ENCODE data around the gene ATIC. TPM values are rescaled to one million over a fixed set of nuclear protein-coding genes. Genes with fewer than 3 reads are reported as not detected.

ATIC gene
- total and polyA plus RNA-seq, 2 donors from 2014 or later = 75.9 to 101 TPM

DNA sequence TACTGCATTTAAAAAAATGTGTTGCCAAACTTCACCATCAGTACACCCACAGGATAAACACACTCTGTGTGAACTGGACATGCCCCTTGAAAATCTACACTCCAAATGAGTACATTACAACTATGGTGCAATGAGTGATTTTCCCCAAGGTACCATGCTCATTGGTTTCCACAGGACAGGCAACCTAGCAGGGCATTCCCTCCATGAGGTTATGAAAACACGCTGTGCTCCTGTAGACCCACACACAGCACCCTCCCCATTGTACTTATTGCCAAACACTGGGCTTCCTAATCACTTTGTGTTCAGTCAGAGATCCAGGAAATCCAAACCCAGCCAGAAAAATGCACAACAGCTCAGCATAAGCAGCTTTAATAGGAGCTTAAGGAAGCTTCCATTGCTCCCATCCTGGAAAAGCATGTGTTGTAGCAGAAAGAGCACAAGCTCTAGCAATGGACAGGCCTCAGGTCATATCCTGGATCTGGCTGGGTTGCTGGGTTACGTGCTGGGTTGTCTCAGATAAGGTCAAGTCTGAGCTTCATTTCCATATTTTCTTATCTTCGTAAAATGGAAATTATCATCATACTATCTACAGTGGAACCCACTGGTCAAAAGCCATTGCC lies 20.8 kb upstream of the ATIC start:
- H3K27ac ChIP-seq (ENCODE audit: low read depth in 2 of 2, low read length in 2 of 2) = no peak overlapping the region
- no peaks in the 10 kb centered on the region for H3K36me3 ChIP-seq (ENCODE audit: control insufficient read depth in 2 of 3, insufficient read depth in 3 of 3, low read length in 3 of 3)
- no peaks in the 10 kb centered on the region for H3K4me1 ChIP-seq (ENCODE audit: control insufficient read depth in 2 of 3, insufficient read depth in 2 of 3, low read depth in 1 of 3, low read length in 3 of 3)
- DNase-seq (no peak), FAIRE-seq (no peak)
- no peak overlapping the region for H3K4me3 ChIP-seq (ENCODE audit: low read length in 3 of 3)
- TF ChIP-seq, protein P1, sequence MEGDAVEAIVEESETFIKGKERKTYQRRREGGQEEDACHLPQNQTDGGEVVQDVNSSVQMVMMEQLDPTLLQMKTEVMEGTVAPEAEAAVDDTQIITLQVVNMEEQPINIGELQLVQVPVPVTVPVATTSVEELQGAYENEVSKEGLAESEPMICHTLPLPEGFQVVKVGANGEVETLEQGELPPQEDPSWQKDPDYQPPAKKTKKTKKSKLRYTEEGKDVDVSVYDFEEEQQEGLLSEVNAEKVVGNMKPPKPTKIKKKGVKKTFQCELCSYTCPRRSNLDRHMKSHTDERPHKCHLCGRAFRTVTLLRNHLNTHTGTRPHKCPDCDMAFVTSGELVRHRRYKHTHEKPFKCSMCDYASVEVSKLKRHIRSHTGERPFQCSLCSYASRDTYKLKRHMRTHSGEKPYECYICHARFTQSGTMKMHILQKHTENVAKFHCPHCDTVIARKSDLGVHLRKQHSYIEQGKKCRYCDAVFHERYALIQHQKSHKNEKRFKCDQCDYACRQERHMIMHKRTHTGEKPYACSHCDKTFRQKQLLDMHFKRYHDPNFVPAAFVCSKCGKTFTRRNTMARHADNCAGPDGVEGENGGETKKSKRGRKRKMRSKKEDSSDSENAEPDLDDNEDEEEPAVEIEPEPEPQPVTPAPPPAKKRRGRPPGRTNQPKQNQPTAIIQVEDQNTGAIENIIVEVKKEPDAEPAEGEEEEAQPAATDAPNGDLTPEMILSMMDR (IDR thresholded peaks at IDR 0.05; ENCODE audit: borderline replicate concordance, extremely low read depth, insufficient read depth) = no peak
- no peaks in the 10 kb centered on the region for H3K27me3 ChIP-seq (ENCODE audit: control insufficient read depth, insufficient read depth, low read length)
- no peak overlapping the region for H3K9ac ChIP-seq (ENCODE audit: low read length in 3 of 3)
- intact Hi-C loops (cut with DNase I) = no loop called here
- no peaks in the 10 kb centered on the region for H3K9me3 ChIP-seq (ENCODE audit: control insufficient read depth in 2 of 3, insufficient read depth in 1 of 3, low read length in 3 of 3)

DNA sequence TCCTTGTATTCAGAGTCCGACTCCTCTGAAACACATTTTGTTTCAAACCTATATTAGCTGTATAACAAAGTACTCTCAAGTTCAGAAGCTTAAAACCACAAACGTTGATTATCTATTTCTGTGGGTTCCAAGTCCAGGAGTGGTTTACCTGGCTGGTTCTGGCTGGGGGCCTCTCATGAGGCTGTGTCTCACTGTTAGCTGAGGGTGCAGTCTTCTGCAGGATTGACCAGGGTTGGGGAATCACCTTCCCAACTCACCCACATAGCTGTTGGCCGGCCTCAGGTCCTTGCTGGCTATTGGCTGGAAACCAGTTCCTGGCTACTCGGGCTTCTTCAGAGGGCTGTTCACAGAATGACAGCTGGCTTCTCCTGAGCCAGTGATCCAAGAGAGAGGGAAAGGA lies 18.0 kb upstream of the ATIC start:
- H3K27me3 ChIP-seq (ENCODE audit: control insufficient read depth, insufficient read depth, low read length) = no peaks in the 10 kb centered on the region
- H3K36me3 ChIP-seq (ENCODE audit: control insufficient read depth in 2 of 3, insufficient read depth in 3 of 3, low read length in 3 of 3) = no peaks in the 10 kb centered on the region
- TF ChIP-seq, protein P1 (IDR thresholded peaks at IDR 0.05; ENCODE audit: borderline replicate concordance, extremely low read depth, insufficient read depth) = no peak
- FAIRE-seq = no peak
- intact Hi-C loops (cut with DNase I) = no loop called here
- no peak overlapping the region for H3K9ac ChIP-seq (ENCODE audit: low read length in 3 of 3)
- no peaks in the 10 kb centered on the region for H3K4me1 ChIP-seq (ENCODE audit: control insufficient read depth in 2 of 3, insufficient read depth in 2 of 3, low read depth in 1 of 3, low read length in 3 of 3)
- H3K9me3 ChIP-seq (ENCODE audit: control insufficient read depth in 2 of 3, insufficient read depth in 1 of 3, low read length in 3 of 3) = no peaks in the 10 kb centered on the region
- no peak for DNase-seq
- no peak overlapping the region for H3K27ac ChIP-seq (ENCODE audit: low read depth in 2 of 2, low read length in 2 of 2)
- no peak overlapping the region for H3K4me3 ChIP-seq (ENCODE audit: low read length in 3 of 3)

DNA sequence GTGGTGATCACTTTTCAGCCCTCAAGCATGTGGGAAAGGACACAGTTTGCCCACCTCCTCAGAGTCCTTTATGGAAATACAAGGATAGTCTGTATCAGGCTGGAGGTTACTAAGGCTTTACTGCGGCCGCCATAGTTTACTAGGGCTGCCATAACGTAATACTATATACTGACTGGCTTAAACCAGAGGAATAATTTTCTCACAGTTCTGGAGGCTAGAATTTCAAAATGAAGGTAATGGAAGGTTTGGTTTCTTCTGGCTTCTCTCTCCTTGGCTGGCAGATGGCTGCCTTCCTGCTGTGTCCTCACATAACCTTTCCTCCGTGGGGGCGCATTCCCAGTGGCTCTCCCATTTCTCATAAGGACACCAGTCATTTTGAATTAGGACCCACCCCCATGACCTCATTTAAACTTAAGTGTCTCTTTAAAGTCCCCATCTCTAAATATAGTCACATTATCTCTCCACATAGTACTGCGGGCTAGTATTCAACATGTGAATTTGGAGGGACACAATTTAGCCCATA lies 12.5 kb upstream of the ATIC start:
- Histone ChIP-seq H3K4me1 (ENCODE audit: control insufficient read depth in 2 of 3, insufficient read depth in 2 of 3, low read depth in 1 of 3, low read length in 3 of 3) (no peaks in the 10 kb centered on the region), H3K9me3 (ENCODE audit: control insufficient read depth in 2 of 3, insufficient read depth in 1 of 3, low read length in 3 of 3) (peaks cover 0 to 5% (median 0%) of the 10 kb centered on the region in 3 donors), H3K27ac (ENCODE audit: low read depth in 2 of 2, low read length in 2 of 2) (no peak overlapping the region), H3K9ac (ENCODE audit: low read length in 3 of 3) (no peak overlapping the region), H3K36me3 (ENCODE audit: control insufficient read depth in 2 of 3, insufficient read depth in 3 of 3, low read length in 3 of 3) (no peaks in the 10 kb centered on the region), H3K4me3 (ENCODE audit: low read length in 3 of 3) (no peak overlapping the region), H3K27me3 (ENCODE audit: control insufficient read depth, insufficient read depth, low read length) (no peaks in the 10 kb centered on the region)
- no peak for FAIRE-seq
- intact Hi-C loops (cut with DNase I) = no loop called here
- TF ChIP-seq, protein P1 (IDR thresholded peaks at IDR 0.05; ENCODE audit: borderline replicate concordance, extremely low read depth, insufficient read depth) = no peak
- no peak for DNase-seq

All from kidney (tissue), 14 donors.